ENCODE data around the gene PCDHGA9.
"Not testable (repeated sequence)": the region's sequence is repeated elsewhere in the genome, so short reads cannot be mapped to it uniquely, and the experiment has no call there.

PCDHGA9 gene

DNA sequence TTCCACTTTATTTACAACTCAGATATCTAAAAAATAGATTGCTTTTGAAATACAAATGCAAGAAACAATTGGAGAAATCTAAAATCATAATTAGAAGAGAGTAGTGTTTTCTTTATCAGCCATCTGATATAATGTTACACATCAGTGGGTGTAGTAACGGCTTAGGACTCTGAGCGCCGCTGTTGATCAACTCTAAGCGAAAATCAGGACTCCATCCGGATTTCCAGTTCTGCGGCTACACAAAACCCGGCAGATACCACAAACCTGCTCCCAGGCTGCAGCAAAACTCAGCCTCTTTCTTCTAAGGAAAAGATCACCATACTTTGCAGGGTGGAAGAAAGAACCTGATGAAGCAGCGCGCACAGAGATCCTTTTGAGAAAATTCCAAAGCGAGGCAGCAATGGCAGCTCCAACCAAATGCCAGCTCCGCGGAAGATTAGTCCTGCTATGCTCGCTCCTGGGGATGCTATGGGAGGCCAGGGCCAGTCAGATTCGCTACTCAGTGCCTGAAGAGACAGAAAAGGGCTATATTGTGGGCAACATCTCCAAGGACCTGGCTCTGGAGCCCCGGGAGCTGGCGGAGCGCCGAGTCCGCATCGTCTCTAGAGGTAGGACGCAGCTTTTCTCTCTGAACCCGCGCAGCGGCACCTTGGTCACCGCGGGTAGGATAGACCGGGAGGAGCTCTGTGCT is at the start of gene PCDHGA9:
PCDHGA9 (plus strand) TSS at position 226 of the 691 bp plus-strand sequence; CDS start at position 401, 175 bp downstream.
- no peak for DNase-seq

DNA sequence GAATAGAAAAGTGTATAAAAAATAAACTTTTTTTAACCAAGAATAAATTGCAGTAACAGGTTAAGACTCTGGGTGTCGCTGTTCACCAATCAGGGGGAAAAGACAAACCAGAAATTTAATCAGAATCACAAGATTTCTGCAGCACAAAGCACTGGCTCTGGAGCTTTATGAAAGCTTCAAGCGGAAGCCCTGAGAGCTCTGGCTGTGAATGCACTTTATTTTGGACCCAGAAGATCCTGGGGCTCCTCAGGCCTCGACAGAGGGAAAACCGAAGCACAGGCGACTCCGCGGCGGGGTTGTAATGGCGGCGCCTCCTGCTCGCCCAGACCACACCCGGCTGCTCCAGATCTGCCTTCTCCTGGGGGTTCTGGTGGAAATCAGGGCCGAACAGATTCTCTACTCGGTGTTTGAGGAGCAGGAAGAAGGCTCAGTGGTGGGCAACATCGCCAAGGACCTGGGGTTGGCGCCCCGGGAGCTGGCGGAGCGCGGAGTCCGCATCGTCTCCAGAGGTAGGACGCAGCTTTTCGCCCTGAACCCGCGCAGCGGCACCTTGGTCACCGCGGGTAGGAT is 47.6 kb upstream of the PCDHGA9 start, which contains the start of gene PCDHGA4:
PCDHGA4 (plus strand) TSS at position 122 of the 570 bp plus-strand sequence; CDS start at position 209, 87 bp downstream.
- DNase-seq = no peak

DNA sequence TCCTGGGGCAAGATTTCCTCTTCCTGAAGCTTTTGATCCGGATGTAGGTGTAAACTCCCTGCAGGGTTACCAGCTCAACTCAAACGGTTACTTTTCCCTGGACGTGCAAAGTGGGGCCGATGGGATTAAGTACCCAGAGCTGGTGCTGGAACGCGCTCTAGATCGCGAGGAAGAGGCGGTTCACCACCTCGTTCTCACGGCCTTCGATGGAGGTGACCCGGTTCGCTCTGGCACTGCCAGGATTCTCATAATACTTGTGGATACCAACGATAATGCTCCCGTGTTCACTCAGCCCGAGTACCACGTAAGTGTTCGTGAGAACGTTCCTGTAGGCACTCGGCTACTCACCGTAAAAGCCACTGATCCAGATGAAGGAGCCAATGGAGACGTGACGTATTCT is 46.9 kb upstream of the PCDHGA9 start:
- no peak for DNase-seq

DNA sequence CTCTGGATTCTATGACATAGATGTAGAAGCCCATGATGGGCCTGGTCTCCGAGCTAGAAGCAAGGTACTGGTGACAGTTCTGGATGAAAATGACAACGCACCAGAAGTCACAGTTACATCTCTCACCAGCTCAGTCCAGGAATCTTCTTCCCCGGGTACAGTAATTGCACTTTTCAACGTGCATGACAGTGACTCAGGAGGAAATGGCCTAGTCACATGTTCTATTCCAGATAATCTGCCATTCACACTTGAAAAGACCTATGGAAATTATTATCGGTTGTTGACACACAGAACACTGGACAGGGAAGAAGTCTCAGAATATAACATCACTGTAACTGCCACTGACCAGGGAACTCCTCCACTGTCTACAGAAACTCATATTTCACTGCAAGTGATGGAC is 46.4 kb upstream of the PCDHGA9 start:
- no peak for DNase-seq

DNA sequence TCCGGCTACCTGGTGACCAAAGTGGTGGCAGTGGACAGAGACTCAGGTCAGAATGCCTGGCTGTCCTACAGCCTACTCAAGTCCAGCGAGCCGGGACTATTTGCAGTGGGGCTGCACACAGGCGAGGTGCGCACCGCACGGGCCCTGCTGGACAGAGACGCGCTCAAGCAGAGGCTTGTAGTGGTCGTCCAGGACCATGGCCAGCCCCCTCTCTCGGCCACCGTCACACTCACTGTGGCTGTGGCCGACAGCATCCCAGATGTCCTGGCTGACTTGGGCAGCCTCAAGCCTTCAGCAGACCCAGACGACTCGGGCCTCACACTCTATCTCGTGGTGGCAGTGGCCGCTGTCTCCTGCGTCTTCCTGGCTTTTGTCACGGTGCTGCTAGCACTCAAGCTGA is 45.6 kb upstream of the PCDHGA9 start:
- DNase-seq = no peak

DNA sequence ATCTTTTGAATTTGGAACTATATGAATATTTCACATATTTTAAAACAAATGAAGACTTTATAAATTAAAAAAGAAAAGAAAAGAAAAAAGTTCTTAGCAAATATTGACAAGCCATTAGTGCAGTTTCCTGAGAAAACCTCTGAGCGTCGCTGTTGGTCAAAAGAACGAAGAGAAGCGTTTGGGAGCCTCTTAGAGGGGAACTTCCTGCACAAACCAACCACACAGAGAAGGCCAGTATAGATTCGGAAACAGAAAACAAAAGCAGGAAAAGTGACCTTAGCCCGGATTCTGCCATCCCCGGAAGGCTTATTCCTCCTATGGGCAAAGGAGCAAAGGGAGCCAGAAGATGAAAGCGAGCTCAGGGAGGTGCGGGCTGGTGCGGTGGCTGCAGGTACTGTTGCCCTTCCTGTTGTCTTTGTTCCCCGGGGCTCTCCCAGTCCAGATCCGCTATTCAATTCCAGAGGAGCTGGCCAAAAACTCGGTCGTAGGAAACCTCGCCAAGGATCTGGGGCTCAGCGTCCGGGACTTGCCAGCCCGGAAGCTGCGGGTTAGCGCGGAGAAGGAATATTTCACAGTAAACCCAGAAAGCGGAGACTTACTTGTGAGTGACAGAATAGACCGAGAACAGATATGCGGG is 42.7 kb upstream of the PCDHGA9 start, which contains the start of gene PCDHGB2:
PCDHGB2 (plus strand) TSS at position 205 of the 637 bp plus-strand sequence; CDS start at position 347, 142 bp downstream.
- no peak for DNase-seq

- DNase-seq = no peak
Observed at GRCh38 chr5:141360685-141361084, 41.9 kb upstream of the PCDHGA9 start.

- no peak for DNase-seq
Observed at GRCh38 chr5:141362719-141363118, 39.9 kb upstream of the PCDHGA9 start.

DNA sequence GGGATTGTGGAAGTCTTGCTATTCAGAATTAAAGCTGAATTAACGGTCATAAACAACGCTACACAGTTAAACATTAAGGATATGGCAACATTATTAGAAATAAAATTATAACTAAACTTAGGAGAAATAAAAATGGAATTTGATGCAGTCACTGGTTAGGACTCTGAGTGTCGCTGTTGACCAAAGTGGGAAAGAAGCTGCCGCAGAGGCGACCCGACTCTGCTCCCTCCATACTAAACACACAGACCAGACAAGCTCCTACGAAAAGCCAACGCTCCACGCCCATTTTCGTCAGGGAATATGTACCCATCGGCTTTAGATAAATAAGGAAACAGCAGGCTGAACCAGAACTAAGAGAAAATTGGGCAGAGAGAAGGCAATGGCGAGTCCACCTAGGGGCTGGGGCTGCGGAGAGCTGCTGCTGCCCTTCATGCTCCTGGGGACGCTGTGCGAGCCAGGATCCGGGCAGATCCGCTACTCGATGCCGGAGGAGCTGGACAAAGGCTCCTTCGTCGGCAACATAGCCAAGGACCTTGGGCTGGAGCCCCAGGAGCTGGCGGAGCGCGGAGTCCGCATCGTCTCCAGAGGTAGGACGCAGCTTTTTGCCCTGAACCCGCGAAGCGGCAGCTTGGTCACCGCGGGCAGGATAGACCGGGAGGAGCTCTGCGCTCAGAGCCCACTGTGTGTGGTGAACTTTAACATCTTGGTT is 38.5 kb upstream of the PCDHGA9 start, which contains the start of gene PCDHGA5:
PCDHGA5 (plus strand) TSS at position 211 of the 709 bp plus-strand sequence; CDS start at position 380, 169 bp downstream.
- DNase-seq = no peak

- no peak for DNase-seq
Observed at GRCh38 chr5:141366016-141366896, 36.3 kb upstream of the PCDHGA9 start.

- DNase-seq = peak in 1 of 2 experiments; percentile 25
Observed at GRCh38 chr5:141369994-141370848, 32.4 kb upstream of the PCDHGA9 start, which contains the start of gene PCDHGB3. Gene PCDHGB3, plus strand, starts transcription at chr5:141370242. Its CDS starts 153 bp downstream, at chr5:141370395.

DNA sequence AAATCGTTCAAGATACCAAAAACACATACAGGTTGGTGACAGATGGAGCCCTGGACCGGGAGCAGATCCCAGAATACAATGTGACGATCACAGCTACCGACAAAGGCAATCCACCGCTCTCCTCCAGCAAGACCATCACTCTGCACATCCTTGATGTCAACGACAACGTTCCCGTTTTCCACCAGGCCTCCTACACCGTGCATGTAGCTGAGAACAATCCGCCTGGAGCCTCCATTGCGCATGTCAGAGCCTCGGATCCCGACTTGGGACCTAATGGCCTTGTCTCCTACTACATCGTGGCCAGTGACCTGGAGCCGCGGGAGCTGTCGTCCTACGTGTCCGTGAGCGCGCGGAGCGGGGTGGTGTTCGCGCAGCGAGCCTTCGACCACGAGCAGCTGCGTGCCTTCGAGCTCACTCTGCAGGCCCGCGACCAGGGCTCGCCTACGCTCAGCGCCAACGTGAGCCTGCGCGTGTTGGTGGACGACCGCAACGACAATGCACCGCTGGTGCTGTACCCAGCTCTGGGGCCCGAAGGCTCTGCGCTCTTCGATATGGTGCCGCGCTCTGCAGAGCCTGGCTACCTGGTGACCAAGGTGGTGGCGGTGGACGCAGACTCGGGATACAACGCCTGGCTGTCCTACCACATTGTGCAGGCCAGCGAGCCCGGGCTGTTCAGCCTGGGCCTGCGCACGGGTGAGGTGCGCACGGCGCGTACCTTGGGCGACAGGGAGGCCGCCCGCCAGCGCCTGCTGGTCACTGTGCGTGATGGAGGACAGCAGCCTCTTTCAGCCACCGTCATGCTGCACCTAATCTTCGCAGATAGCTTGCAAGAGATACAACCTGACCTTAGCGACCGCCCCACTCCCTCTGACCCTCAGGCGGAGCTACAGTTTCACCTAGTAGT is 30.8 kb upstream of the PCDHGA9 start:
- no peak for DNase-seq

DNA sequence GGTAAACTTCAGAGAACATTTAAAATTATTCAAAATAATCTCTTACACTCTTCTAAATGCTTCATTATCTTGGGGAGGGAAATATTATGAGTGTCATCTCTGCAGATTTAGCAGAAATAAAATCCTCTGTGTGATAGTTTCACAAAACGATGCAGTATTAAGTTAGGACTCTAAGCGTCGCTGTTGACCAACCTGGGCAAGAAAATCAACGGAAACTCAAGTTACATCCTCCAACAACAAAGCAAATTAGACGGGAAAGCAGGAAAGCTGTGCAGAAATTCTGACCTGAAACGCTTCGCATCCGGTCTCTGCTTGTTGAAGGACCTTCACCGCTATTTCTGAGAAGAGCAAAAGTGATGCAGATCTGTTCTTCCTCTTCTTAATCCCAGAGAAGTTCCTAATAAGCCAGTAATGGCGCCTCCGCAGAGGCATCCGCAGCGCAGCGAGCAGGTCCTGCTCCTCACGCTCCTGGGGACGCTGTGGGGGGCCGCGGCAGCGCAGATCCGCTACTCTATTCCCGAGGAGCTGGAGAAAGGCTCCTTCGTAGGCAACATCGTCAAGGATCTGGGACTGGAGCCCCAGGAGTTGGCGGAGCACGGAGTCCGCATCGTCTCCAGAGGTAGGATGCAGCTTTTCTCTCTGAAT is 28.8 kb upstream of the PCDHGA9 start, which contains the start of gene PCDHGA6:
PCDHGA6 (plus strand) TSS at position 219 of the 645 bp plus-strand sequence; CDS start at position 412, 193 bp downstream.
- no peak for DNase-seq

- DNase-seq = no peak
Observed at GRCh38 chr5:141374627-141375026, 28.0 kb upstream of the PCDHGA9 start.

DNA sequence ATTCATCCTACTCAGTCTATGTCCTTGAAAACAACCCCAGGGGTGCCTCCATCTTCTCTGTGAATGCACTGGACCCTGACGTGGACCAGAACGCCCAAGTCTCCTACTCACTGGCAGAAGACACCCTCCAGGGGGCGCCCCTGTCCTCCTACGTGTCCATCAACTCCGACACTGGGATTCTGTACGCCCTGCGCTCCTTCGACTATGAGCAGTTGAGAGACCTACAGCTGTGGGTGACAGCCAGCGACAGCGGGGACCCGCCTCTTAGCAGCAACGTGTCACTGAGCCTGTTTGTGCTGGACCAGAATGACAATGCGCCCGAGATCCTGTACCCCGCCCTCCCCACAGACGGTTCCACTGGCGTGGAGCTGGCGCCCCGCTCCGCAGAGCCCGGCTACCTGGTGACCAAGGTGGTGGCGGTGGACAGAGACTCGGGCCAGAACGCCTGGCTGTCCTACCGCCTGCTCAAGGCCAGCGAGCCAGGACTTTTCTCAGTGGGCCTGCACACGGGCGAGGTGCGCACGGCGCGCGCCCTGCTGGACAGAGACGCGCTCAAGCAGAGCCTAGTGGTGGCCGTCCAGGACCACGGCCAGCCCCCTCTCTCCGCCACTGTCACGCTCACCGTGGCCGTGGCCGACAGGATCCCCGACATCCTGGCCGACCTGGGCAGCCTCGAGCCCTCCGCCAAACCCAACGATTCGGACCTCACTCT is 27.0 kb upstream of the PCDHGA9 start:
- DNase-seq = not testable (repeated sequence)

- DNase-seq = no peak
Observed at GRCh38 chr5:141382469-141383294, 19.9 kb upstream of the PCDHGA9 start, which contains the start of gene PCDHGA7. Gene PCDHGA7, plus strand, starts transcription at chr5:141382742. Its CDS starts 158 bp downstream, at chr5:141382900.

GRCh38 chr5:141383345-141383744 is 19.2 kb upstream of the PCDHGA9 start:
- DNase-seq = no peak
